WTC11 (cell line): ENCODE measurements around the gene SEMA6C.

Experiments used
- ATF3 ChIP-seq: sonication (generic); formaldehyde crosslinking; conservative IDR thresholded peaks from 2 replicates; pipeline ENCODE4 v1.8.1; 2022; ENCODE audit warnings: mild to moderate bottlenecking, missing genetic modification reagents
- ATF6 ChIP-seq: sonication (generic); formaldehyde crosslinking; IDR thresholded peaks from 2 replicates; pipeline ENCODE4 v1.8.1; 2023; ENCODE audit warnings: mild to moderate bottlenecking, missing genetic modification reagents
- CBFB ChIP-seq: sonication (generic); formaldehyde crosslinking; IDR thresholded peaks from 2 replicates; pipeline ENCODE4 v1.8.1; 2022; ENCODE audit warnings: mild to moderate bottlenecking, low read depth, missing genetic modification reagents
- CREB1 ChIP-seq: sonication (generic); formaldehyde crosslinking; IDR thresholded peaks from 2 replicates; pipeline ENCODE4 v1.8.0; 2023; ENCODE audit warnings: mild to moderate bottlenecking, missing genetic modification reagents
- CTCF ChIP-seq: fragments of 200-600 bp; IDR thresholded peaks from 2 replicates; pipeline ENCODE4 v1.8.0; 2022; ENCODE audit warnings: antibody characterized with exemption
- HMGXB4 ChIP-seq: sonication (generic); formaldehyde crosslinking; IDR thresholded peaks from 2 replicates; pipeline ENCODE4 v1.8.1; 2023; ENCODE audit warnings: mild to moderate bottlenecking, moderate library complexity, missing genetic modification reagents
- JUN ChIP-seq: sonication (generic); formaldehyde crosslinking; IDR thresholded peaks from 2 replicates; pipeline ENCODE4 v1.8.0; 2023; ENCODE audit warnings: mild to moderate bottlenecking, missing genetic modification reagents
- KAT7 ChIP-seq: sonication (generic); formaldehyde crosslinking; IDR thresholded peaks from 2 replicates; pipeline ENCODE4 v1.8.1; 2023; ENCODE audit warnings: missing genetic modification reagents, mild to moderate bottlenecking, borderline replicate concordance
- NFYB ChIP-seq: sonication (generic); formaldehyde crosslinking; conservative IDR thresholded peaks from 2 replicates; pipeline ENCODE4 v1.8.0; 2022; ENCODE audit warnings: low read depth, missing genetic modification reagents
- PRDM15 ChIP-seq: sonication (generic); formaldehyde crosslinking; IDR thresholded peaks from 2 replicates; pipeline ENCODE4 v1.8.0; 2022; ENCODE audit warnings: missing genetic modification reagents
- ZBTB43 ChIP-seq: sonication (generic); formaldehyde crosslinking; IDR thresholded peaks from 2 replicates; pipeline ENCODE4 v1.8.1; 2023; ENCODE audit warnings: mild to moderate bottlenecking, missing genetic modification reagents
- ZNF232 ChIP-seq: sonication (generic); formaldehyde crosslinking; IDR thresholded peaks from 2 replicates; pipeline ENCODE4 v1.8.0; 2022; ENCODE audit warnings: mild to moderate bottlenecking, missing genetic modification reagents
- ZNF263 ChIP-seq: sonication (generic); formaldehyde crosslinking; IDR thresholded peaks from 2 replicates; pipeline ENCODE4 v1.8.1; 2022; ENCODE audit warnings: low read depth, mild to moderate bottlenecking, moderate library complexity, missing genetic modification reagents

GRCh38 chr1:151143057-151143435, 3.4 kb downstream of the SEMA6C start:
- TF ChIP-seq KAT7 (CRISPR knock-in tag) (no peak), JUN (CRISPR knock-in tag) (no peak), PRDM15 (CRISPR knock-in tag) (no peak), CTCF (no peak), ATF3 (CRISPR knock-in tag) (no peak), ZNF232 (no peak), CREB1 (CRISPR knock-in tag) (no peak), NFYB (CRISPR knock-in tag) (no peak), ZBTB43 (CRISPR knock-in tag) (no peak), ATF6 (CRISPR knock-in tag) (no peak), ZNF263 (CRISPR knock-in tag) (no peak), CBFB (CRISPR knock-in tag) (no peak), HMGXB4 (CRISPR knock-in tag) (no peak)
